T-helper 2 cell treated with Interferon-gamma antibody and Interleukin-4, amounts not matched to agents 100 ng/mL and 5 ng/mL, for 36 hours (primary cell): ENCODE measurements around the gene PHF3. TPM values are rescaled to one million over a fixed set of nuclear protein-coding genes. Genes with fewer than 3 reads are reported as not detected.

Experiments used
- intact Hi-C: fragments of 100-400 bp; cut with micrococcal nuclease; formaldehyde crosslinking; loops from one replicate; pipeline ENCODE4 v1.15.1; 2023
- total RNA-seq: library from RNA; stranded (reverse); gene quantifications from 2 replicates; pipeline ENCODE4 v1.2.3, GENCODE V29; 2022

Gene PHF3
- total RNA-seq, 1 donor from 2014 or later, result 44.3 TPM

DNA sequence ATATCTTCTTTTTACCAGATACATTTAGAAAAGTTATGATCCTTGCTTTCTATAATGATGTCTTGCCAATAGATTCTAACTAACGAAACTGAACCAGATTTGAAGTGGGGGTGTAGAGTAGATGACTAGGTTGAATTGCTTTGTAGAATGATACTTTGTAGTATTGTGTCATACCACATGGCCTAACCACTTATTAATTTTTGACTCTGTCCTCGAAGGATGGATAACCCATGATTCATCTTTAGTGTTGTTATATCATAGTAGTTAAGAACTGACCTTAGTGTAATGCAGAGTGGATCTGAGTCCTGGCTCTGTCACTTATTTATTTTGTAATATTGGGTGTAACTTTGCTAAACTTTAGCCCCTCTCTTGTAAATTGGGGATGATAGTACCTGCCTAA lies 4.5 kb downstream of the PHF3 start:
- intact Hi-C loops, result no loop called here

DNA sequence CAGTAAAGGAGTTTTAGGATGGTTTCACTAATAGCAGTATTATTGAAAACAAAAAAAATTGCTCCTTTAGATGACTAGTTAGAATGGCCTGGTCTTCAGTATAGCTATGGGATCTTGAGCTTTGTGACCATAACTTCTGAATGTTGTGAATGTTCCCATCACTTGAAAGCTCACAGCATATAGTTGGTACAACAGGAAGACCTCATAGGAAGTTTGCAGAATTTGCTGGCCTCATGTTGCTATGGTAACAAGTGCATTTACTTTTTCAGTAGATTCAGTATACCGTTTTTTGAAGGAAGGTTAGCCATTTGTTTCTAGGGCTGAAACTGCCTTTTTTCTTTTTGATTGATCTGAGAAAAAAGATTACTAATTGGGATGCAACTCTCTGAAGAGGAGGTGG lies 8.3 kb downstream of the PHF3 start:
- intact Hi-C loops, result no loop called here

DNA sequence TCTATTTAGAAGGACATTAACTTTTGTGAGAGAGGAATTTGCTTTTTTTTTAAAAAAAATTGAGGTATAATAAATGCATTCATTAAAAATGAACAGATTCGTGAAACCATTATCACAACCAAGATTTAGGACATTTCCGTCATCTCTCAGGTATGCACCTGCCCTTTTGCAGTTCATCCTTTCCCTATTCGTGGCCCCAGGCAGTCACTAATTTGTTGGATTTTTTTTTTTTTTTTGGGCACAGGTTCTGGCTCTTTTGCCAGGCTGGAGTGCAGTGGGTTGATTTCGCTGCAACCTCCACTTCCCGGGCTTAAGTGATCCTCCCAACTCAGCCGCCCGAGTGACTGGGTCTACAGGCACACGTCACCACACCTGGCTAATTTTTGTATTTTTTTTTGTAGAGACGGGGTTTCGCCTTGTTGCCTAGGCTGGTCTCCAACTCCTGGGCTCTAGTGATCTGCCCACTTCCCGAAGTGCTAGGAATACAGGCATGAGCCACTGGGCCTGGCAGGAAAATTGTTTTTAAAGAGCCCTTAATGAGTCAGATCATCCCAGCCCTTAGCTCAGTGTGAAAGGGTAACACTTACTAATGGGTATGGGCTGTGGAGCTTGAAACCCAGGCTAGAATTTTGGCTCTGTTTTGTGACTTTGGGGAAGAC lies 9.2 kb downstream of the PHF3 start:
- intact Hi-C loops, result loop anchor here (1.0 kb wide), 1 partner anchor 9 kb away; no protein-coding TSS in a partner anchor

DNA sequence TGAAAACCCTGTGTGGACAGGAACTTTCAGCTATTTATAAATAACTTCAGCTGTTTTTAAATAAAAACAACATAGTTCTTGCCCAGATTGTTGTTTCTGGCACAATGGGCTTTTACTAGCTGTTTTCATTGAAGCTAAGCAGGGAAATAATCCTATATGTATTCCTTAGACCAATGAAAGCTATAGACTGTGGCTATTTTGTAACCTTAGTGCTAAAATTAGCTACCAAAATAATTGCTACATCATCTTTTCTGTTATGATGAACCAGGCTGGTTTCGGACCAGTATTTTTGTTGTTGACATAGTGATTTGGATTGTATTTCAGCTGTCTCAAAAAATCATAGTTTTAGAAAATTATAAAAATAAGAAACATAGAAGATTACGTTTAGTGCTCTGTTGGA lies 13.7 kb downstream of the PHF3 start:
- intact Hi-C loops, result no loop called here

DNA sequence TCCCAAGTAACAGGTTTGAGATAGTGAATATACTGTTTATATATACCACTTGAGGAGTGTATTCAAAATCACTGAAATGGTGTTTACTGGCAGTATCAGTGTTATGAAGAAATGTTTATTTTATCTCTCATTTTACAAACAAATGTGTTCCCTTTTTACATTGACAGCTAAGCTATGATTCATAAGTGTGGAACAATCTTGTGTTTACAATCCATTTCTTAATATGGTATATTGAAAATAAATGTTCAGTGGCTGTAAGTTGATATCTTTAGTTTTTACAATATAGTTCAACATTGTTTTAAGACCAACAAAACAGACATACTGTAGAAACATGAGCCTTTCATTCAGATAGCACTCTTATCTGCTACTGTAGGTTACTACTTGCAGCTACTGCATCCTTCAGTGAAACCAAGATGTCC lies 14.3 kb downstream of the PHF3 start:
- intact Hi-C loops, result no loop called here

DNA sequence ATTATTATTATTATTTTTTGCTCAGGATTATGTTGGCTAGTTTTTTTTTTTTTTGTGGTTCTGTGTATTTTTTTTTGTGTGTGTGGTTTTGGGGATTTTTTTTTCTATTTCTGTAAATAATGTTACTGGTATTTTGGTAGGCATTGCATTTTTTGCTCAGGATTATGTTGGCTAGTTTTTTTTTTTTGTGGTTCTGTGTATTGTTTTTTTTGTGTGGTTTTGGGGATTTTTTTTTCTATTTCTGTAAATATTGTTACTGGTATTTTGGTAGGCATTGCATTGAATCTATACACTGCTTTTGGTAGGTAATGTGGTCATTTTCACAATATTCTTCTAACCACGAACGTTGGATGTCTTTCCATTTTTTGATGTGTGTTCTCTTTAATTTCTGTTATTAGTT lies 17.4 kb downstream of the PHF3 start:
- intact Hi-C loops, result loop anchor here (1.0 kb wide), 1 partner anchor 8 kb away; no protein-coding TSS in a partner anchor

DNA sequence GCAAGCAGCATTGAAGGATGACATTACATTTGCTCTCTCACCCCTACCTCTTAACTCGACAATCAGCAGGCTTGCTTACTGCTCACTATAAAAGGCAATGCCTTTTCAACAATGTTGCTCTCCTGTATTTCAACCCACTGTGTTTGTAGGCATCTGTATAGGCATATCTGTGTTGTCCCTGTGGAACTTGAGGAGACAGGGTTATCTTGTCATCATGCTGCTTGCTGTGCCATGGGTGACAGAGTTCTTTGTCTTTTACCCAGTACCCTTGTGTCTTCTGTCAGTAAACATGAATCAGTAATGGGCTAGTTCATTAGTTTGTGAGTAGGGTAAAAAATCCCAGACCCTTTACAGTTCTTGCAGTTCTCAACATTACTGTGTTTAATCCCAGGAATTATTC lies 25.2 kb downstream of the PHF3 start:
- intact Hi-C loops, result no loop called here

DNA sequence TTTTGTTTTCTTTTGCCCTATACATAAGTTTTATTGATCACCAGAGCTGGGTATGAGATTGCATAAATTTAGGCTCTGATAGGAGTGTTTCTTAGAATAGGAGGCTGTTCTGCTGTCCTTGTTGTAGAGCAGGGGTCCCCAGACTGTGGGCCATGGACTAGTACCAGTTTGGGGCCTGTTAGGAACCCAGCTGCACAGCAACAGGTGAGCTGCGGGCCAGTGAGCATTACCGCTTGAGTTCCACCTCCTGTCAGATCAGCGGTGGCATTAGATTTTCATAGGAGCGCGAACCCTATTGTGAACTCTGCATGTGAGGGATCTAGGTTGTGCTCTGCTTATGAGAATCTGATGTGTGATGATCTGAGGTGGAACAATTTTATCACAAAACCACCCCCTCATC lies 26.2 kb downstream of the PHF3 start:
- intact Hi-C loops, result no loop called here

DNA sequence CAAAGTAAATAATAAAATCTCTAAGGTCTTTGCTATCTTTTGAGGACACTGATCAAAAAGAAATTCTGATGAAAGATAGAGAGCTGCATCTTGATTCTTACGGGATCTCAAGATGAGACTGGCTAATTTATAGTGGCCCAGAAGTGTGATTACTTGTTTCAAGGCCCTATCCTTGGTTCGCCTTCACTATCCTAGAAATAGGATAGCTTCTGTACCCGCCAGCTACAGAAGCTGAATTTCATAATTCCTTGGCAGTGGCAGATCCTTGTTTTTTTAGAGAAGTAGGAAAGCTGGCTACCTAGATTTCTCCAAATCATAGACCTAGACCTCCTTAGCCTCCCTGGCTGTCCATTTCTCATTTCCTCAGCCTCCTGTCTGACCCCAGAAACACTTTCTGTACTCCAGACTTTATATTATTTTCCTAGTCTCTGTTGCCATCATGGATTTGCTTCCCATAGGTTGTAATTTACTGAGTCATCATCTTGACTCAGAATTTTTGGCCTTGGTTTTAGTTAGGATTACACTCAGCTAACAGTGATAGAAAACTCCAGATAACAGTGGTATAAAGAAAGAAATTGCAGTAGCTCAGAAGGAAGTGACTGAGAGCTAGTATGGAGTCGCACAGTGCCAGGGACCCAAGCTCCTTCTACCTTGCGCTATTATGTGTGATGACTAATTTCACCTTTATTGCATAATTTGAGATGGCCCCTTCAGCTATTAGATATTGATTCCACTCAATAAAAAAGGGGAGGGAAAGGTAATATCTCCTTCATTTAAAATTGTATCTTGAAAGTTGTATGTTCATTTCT lies 27.7 kb downstream of the PHF3 start:
- intact Hi-C loops, result no loop called here

DNA sequence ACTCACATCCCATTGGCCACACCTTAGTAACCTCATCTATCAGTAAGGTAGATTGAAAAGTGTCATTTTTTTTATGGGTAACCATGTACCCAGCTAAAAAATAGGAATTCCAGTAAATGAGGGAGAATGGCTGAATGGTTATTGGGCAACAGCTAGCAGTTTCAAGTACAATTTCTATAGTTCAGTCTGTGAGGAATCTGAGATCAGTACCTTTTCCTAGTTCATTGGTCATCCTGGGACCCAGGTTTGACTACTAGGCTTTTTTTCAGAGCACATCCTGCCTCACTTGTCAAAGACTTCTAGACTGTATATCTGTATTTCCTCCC lies 28.3 kb downstream of the PHF3 start:
- intact Hi-C loops, result no loop called here

DNA sequence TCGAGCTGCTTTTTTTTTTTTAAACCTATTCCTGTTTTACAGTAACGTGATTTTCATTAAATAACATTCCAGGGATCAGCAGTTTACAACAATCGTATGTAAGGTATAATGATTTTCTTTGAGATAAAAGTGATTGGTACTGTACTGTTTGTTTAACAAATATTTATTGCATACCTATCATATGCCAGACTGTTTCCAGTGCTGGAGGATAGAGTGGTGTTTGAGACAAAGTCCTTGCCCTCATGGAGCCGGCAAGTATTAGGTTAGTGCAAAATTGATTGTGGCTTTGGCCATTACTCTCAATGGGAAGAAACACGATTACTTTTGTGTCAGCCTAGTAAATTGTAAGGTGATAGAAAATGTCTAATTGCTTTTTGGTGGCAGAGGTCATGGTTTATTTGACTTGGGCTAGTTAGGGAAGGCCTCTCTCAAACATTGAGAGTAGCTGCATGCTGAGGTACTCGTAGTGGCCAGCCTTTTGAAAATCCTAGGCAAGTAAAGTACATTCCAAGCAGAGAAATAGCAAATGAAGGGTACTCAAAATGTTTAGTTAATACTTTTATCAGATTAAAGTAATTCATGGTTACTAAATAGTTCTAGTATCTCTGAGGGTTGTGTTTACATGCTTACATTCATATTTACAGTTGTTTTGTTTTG lies 35.6 kb downstream of the PHF3 start:
- intact Hi-C loops, result no loop called here

DNA sequence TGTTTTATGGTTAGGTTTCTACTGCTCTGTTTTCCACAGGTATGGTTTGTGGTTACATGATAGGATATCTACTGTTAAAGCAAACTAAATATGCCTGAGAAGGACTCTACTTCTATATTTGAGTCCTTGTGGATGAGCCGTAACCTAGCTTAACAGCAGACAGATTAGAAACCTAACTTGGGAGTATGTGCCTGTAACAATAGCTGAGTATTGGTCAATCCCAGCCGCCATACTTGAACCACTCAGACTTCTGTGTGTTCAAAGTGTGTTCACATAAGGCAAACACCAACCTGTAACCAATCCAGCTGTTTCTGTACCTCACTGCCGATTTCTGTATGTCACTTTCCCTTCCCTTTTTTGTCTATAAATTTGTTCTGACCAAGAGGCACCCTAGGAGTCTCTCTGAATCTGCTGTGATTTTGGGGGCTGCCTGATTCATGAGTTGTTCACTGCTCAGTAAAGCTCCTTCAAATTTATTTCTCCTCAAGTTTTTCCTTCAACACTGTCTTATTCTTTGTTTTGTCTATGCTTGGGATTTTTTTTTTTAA lies 37.1 kb downstream of the PHF3 start:
- intact Hi-C loops, result no loop called here

DNA sequence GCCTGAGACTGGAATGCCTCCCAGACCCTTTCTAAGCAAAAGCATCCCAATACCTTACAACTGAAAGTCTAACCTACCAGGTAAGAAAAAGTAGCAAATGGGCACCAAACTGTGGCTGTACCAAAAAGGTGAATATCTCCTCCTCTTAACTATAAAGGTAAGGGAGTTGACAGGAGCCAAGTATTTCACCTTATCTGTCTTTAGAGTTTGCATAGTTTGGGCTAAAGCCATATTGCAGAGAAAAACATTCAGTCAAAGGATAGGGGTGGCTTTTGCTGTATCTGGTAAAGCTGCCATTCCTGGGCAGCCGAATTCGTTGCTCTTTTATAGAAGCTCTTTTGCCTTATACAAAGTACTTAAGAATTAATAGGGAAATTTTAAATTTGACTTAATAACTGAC lies 38.1 kb downstream of the PHF3 start:
- intact Hi-C loops, result no loop called here

DNA sequence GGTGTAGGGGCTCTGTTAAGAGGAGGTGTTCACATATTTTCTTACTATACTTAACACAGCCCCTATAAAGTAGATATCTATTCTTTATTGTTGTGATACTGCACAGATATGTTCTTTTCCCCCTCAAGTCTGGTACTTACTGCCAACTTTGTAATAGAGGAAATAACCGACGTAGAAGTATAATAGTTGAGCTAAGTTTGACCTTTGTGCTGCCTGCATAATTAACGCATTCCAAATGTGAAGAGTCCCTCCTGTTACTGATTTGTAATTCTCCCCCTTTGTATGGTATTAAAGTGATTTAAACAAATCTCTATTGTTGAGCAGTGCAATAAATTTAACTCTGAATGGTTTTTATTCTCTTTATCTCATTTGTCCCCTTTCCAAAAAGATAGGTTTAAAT lies 39.0 kb downstream of the PHF3 start:
- intact Hi-C loops, result no loop called here

DNA sequence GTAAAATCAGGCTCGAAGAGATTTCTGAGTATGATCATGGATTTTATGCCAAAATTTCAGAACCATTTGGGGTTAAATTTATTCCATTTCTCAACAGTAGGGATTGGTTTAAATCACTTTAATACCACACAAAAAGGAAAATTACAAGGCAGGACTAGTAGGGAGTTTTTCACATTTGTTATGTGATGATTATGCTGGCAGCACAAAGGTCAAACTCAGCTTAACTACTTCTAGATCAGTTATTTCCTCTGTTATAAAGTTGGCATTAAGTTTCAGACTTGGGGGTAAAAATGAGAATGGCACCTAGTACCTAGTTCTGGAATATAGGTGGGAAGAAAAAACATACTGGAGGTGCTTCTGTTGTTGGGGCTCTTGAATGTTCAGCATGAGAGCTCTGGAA lies 39.5 kb downstream of the PHF3 start:
- intact Hi-C loops, result no loop called here

DNA sequence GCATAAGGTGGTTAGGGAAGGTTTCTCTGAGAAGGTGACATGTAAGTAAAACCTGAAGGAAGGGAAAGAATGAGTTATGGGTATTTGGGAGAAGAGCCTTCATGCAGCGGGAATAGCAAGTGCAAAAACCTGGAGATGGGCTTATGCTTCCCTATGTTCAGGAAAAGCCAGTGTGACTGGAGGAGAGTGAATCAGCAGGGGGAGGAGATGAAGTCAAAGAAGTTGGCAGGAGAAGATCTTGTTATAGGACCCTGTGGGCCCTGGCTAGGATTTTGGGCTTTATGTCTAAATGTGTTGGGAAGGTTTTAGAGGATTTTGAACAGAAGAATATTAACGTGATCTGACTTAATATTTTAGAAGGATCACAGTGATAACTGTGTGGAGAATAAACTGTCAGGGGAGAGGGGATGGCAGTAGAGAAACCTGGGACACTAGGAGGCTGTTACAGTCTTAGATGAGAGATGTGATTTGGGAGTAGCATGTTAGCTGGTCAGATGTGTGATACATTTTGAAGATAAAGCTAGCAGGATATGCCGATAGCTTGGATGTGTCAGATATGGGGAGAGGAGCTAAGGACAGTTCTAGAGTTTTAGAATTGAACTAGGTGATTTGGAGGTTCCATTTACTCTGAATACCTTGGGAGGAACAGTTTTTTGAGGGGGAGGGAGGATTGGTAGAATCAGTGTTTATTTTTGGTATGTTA lies 41.0 kb downstream of the PHF3 start:
- intact Hi-C loops, result no loop called here

DNA sequence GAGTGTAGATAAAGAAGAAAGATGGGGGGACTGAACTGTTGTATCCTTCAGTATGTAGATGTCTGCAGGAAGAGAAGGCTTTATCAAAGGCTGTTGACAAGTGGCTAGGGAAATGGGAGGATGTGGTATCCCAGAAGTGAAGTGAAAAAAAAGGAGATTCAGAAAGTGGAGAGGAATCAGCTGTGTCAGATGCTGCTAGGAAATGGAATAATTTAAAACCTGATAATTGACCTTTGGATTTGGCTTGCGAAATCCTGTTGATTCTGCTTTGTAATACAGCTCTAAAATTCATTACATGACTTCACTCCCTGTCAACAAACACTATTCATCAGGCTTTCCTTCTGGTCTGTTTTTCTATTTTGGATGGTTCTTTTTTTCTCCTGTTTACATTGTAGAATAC lies 41.7 kb downstream of the PHF3 start:
- intact Hi-C loops, result no loop called here

DNA sequence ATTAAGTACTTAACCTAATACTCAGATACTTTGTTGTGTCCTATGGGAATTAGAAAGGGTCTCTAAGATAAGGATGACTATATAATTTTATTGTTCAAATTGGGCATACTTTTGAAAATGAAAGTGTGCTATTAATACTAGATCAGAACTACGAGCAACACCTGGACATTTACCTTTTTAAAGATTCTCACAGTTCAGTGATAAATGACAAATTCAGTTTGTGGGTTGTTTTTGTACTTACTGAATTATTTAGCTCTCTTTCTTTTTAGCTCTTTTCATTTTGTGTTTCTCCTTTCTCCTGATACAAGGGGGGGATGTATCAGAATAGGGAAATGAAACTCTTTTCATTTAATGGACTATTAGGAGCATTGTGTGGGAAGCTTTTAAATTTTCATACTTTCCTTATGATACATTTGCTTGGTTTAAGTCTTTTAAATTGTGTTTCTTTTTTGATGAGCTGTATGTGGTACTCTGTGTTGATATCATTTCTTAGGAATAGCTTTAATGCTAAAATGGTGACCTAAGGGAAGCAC lies 47.5 kb downstream of the PHF3 start:
- intact Hi-C loops, result no loop called here

DNA sequence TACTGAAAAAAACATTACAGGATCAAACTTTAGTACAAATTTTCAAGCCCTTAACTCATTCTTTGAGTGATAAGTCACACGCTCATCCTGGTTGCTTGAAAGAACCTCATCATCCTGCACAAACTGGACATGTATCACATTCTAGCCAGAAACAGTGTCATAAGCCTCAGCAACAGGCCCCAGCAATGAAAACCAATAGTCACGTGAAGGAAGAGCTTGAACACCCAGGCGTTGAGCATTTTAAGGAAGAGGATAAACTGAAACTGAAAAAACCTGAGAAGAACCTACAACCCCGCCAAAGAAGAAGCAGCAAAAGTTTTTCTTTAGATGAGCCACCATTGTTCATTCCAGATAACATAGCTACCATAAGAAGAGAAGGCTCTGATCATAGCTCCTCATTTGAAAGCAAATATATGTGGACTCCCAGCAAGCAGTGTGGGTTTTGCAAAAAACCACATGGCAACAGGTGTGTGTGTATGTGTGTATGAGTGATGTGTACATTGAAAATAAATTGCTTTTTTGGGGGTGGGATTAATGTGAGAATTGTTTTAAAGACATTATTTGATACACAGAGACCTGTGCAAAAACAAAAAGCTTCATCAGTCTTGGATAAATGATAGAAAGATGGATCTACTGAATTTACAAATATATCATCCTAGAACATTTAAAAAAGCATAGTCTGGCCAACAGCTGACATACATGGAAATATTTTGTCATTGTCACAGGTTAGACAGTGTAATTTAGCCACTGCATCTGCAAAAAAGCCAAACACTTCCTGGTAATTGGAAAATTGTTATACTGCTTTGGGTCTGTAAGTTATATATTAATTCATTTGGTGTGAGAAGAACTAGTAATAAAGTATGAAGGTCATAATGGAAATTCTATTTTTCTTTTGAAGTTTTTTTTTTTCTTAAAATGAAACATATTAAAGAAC lies 50.1 kb downstream of the PHF3 start:
- intact Hi-C loops, result loop anchor here (5.0 kb wide), 1 partner anchor 48 kb away; the partner anchor contains the start of gene PHF3

DNA sequence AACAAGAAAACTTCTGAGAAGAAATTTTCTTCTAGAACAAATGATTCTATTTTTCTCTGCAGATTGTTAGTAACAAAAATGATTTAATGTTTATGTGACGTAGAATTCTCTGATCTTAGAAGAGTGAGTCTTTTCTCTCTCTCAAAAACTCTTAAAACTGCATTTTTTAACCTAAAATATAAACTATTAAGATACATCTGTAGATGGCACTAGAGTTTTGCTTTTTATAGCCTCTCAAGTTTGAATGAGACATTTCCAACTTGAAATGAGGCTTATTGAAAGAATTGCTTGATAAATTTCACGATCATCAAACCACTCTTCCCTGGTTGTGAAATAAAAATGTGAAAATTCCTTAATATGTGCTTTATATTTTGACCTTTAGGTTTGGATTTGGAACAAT lies 53.8 kb downstream of the PHF3 start:
- intact Hi-C loops, result loop anchor here (5.0 kb wide), 1 partner anchor 52 kb away; the partner anchor contains the start of gene PHF3
